ENCODE results near the gene HDAC1. TPM values are rescaled to one million over a fixed set of nuclear protein-coding genes. Genes with fewer than 3 reads are reported as not detected.

The HDAC1 gene
- polyA plus RNA-seq, 2 donors = 43.8 to 90.3 TPM

GRCh38 chr1:32334274-32334861 lies 42.5 kb downstream of the HDAC1 start:
- peaks cover 13 to 28% of the 10 kb centered on the region in 2 donors for H3K36me3 ChIP-seq (ENCODE audit: control insufficient read depth in 2 of 2, insufficient read depth in 2 of 2, low read length in 1 of 2)
- H3K4me1 ChIP-seq (ENCODE audit: control insufficient read depth in 2 of 2, insufficient read depth in 2 of 2, low read length in 1 of 2) = peaks cover 5 to 8% of the 10 kb centered on the region in 2 donors
- H3K9me3 ChIP-seq (ENCODE audit: control insufficient read depth in 2 of 2, insufficient read depth in 1 of 2, low read depth in 1 of 2, low read length in 1 of 2) = no peaks in the 10 kb centered on the region
- no peak overlapping the region for H3K4me3 ChIP-seq (ENCODE audit: low read depth in 1 of 2, low read length in 2 of 2)
- WGBS, 2 donors = 56 to 62% methylated on average over 8 to 9 of the region's 9 CpGs
- H3K27me3 ChIP-seq (ENCODE audit: control insufficient read depth in 1 of 2, insufficient read depth in 2 of 2, low read length in 2 of 2) = no peaks in the 10 kb centered on the region
- no peak overlapping the region for H3K27ac ChIP-seq (ENCODE audit: low read depth in 2 of 2, low read length in 1 of 2)

GRCh38 chr1:32334864-32335534 lies 43.1 kb downstream of the HDAC1 start:
- H3K9me3 ChIP-seq (ENCODE audit: control insufficient read depth in 2 of 2, insufficient read depth in 1 of 2, low read depth in 1 of 2, low read length in 1 of 2) = no peaks in the 10 kb centered on the region
- 3% methylated on average over 44 to 46 of the region's 46 CpGs for WGBS, 2 donors
- H3K36me3 ChIP-seq (ENCODE audit: control insufficient read depth in 2 of 2, insufficient read depth in 2 of 2, low read length in 1 of 2) = peaks cover 13 to 23% of the 10 kb centered on the region in 2 donors
- no peaks in the 10 kb centered on the region for H3K27me3 ChIP-seq (ENCODE audit: control insufficient read depth in 1 of 2, insufficient read depth in 2 of 2, low read length in 2 of 2)
- peak overlapping the region; percentile 50 to 52 for H3K4me3 ChIP-seq (ENCODE audit: low read depth in 1 of 2, low read length in 2 of 2)
- H3K4me1 ChIP-seq (ENCODE audit: control insufficient read depth in 2 of 2, insufficient read depth in 2 of 2, low read length in 1 of 2) = peaks cover 5 to 8% of the 10 kb centered on the region in 2 donors
- H3K27ac ChIP-seq (ENCODE audit: low read depth in 2 of 2, low read length in 1 of 2) = no peak overlapping the region

GRCh38 chr1:32335535-32335789 lies 43.6 kb downstream of the HDAC1 start:
- H3K4me1 ChIP-seq (ENCODE audit: control insufficient read depth in 2 of 2, insufficient read depth in 2 of 2, low read length in 1 of 2) = peaks cover 5 to 8% of the 10 kb centered on the region in 2 donors
- WGBS, 2 donors = 0 to 1% methylated on average over 29 to 34 of the region's 34 CpGs

GRCh38 chr1:32335790-32336590 lies 44.1 kb downstream of the HDAC1 start, which contains the start of gene MARCKSL1:
TSS of gene MARCKSL1 (minus strand) at chr1:32336233. CDS start at chr1:32336033, 200 bp downstream.
- Histone ChIP-seq H3K4me1 (ENCODE audit: control insufficient read depth in 2 of 2, insufficient read depth in 2 of 2, low read length in 1 of 2) (peaks cover 5 to 8% of the 10 kb centered on the region in 2 donors), H3K27ac (ENCODE audit: low read depth in 2 of 2, low read length in 1 of 2) (no peak within 1 kb of the TSS), H3K9me3 (ENCODE audit: control insufficient read depth in 2 of 2, insufficient read depth in 1 of 2, low read depth in 1 of 2, low read length in 1 of 2) (no peaks in the 10 kb centered on the region), H3K27me3 (ENCODE audit: control insufficient read depth in 1 of 2, insufficient read depth in 2 of 2, low read length in 2 of 2) (no peaks in the 10 kb centered on the region), H3K36me3 (ENCODE audit: control insufficient read depth in 2 of 2, insufficient read depth in 2 of 2, low read length in 1 of 2) (peaks cover 13 to 16% of the 10 kb centered on the region in 2 donors), H3K4me3 (ENCODE audit: low read depth in 1 of 2, low read length in 2 of 2) (peak within 1 kb of the TSS; percentile 50 to 52)
- WGBS, 2 donors = 2% methylated on average over 68 to 95 of the region's 95 CpGs

More at GRCh38 chr1:32335535-32335789, 43.6 kb downstream of the HDAC1 start:
- H3K27me3 ChIP-seq (ENCODE audit: control insufficient read depth in 1 of 2, insufficient read depth in 2 of 2, low read length in 2 of 2) = no peaks in the 10 kb centered on the region
- H3K4me3 ChIP-seq (ENCODE audit: low read depth in 1 of 2, low read length in 2 of 2) = peak overlapping the region; percentile 50 to 52
- H3K36me3 ChIP-seq (ENCODE audit: control insufficient read depth in 2 of 2, insufficient read depth in 2 of 2, low read length in 1 of 2) = peaks cover 13 to 19% of the 10 kb centered on the region in 2 donors
- H3K9me3 ChIP-seq (ENCODE audit: control insufficient read depth in 2 of 2, insufficient read depth in 1 of 2, low read depth in 1 of 2, low read length in 1 of 2) = no peaks in the 10 kb centered on the region
- no peak overlapping the region for H3K27ac ChIP-seq (ENCODE audit: low read depth in 2 of 2, low read length in 1 of 2)

GRCh38 chr1:32336591-32336932 lies 44.7 kb downstream of the HDAC1 start:
- H3K36me3 ChIP-seq (ENCODE audit: control insufficient read depth in 2 of 2, insufficient read depth in 2 of 2, low read length in 1 of 2) = peaks cover 11 to 14% of the 10 kb centered on the region in 2 donors
- peaks cover 5 to 8% of the 10 kb centered on the region in 2 donors for H3K4me1 ChIP-seq (ENCODE audit: control insufficient read depth in 2 of 2, insufficient read depth in 2 of 2, low read length in 1 of 2)
- 38 to 41% methylated on average over 15 of the region's 15 CpGs for WGBS, 2 donors
- H3K9me3 ChIP-seq (ENCODE audit: control insufficient read depth in 2 of 2, insufficient read depth in 1 of 2, low read depth in 1 of 2, low read length in 1 of 2) = no peaks in the 10 kb centered on the region
- H3K4me3 ChIP-seq (ENCODE audit: low read depth in 1 of 2, low read length in 2 of 2) = peak overlapping the region in 1 of 2 donors; percentile 50
- no peak overlapping the region for H3K27ac ChIP-seq (ENCODE audit: low read depth in 2 of 2, low read length in 1 of 2)
- H3K27me3 ChIP-seq (ENCODE audit: control insufficient read depth in 1 of 2, insufficient read depth in 2 of 2, low read length in 2 of 2) = no peaks in the 10 kb centered on the region

- Histone ChIP-seq H3K27me3 (ENCODE audit: control insufficient read depth in 1 of 2, insufficient read depth in 2 of 2, low read length in 2 of 2) (no peaks in the 10 kb centered on the region), H3K27ac (ENCODE audit: low read depth in 2 of 2, low read length in 1 of 2) (no peak overlapping the region), H3K4me3 (ENCODE audit: low read depth in 1 of 2, low read length in 2 of 2) (no peak overlapping the region), H3K4me1 (ENCODE audit: control insufficient read depth in 2 of 2, insufficient read depth in 2 of 2, low read length in 1 of 2) (peaks cover 5 to 8% of the 10 kb centered on the region in 2 donors), H3K9me3 (ENCODE audit: control insufficient read depth in 2 of 2, insufficient read depth in 1 of 2, low read depth in 1 of 2, low read length in 1 of 2) (no peaks in the 10 kb centered on the region), H3K36me3 (ENCODE audit: control insufficient read depth in 2 of 2, insufficient read depth in 2 of 2, low read length in 1 of 2) (peaks cover 7 to 9% of the 10 kb centered on the region in 2 donors)
- 55 to 63% methylated on average over 8 of the region's 8 CpGs for WGBS, 2 donors
These were observed 45.2 kb downstream of the HDAC1 start for GRCh38 chr1:32336963-32337675.

GRCh38 chr1:32337855-32338636 lies 46.2 kb downstream of the HDAC1 start:
- Histone ChIP-seq H3K36me3 (ENCODE audit: control insufficient read depth in 2 of 2, insufficient read depth in 2 of 2, low read length in 1 of 2) (peaks cover 3 to 4% of the 10 kb centered on the region in 2 donors), H3K9me3 (ENCODE audit: control insufficient read depth in 2 of 2, insufficient read depth in 1 of 2, low read depth in 1 of 2, low read length in 1 of 2) (no peaks in the 10 kb centered on the region), H3K27me3 (ENCODE audit: control insufficient read depth in 1 of 2, insufficient read depth in 2 of 2, low read length in 2 of 2) (no peaks in the 10 kb centered on the region), H3K4me1 (ENCODE audit: control insufficient read depth in 2 of 2, insufficient read depth in 2 of 2, low read length in 1 of 2) (peaks cover 5 to 8% of the 10 kb centered on the region in 2 donors), H3K27ac (ENCODE audit: low read depth in 2 of 2, low read length in 1 of 2) (no peak overlapping the region), H3K4me3 (ENCODE audit: low read depth in 1 of 2, low read length in 2 of 2) (no peak overlapping the region)
- WGBS, 2 donors = 69% methylated on average over 16 of the region's 16 CpGs

GRCh38 chr1:32338637-32339145 lies 46.8 kb downstream of the HDAC1 start:
- Histone ChIP-seq H3K36me3 (ENCODE audit: control insufficient read depth in 2 of 2, insufficient read depth in 2 of 2, low read length in 1 of 2) (peaks cover 0 to 3% of the 10 kb centered on the region in 2 donors), H3K27ac (ENCODE audit: low read depth in 2 of 2, low read length in 1 of 2) (no peak overlapping the region), H3K27me3 (ENCODE audit: control insufficient read depth in 1 of 2, insufficient read depth in 2 of 2, low read length in 2 of 2) (no peaks in the 10 kb centered on the region), H3K4me1 (ENCODE audit: control insufficient read depth in 2 of 2, insufficient read depth in 2 of 2, low read length in 1 of 2) (peaks cover 5 to 8% of the 10 kb centered on the region in 2 donors), H3K4me3 (ENCODE audit: low read depth in 1 of 2, low read length in 2 of 2) (no peak overlapping the region), H3K9me3 (ENCODE audit: control insufficient read depth in 2 of 2, insufficient read depth in 1 of 2, low read depth in 1 of 2, low read length in 1 of 2) (no peaks in the 10 kb centered on the region)
- 73 to 83% methylated on average over 14 of the region's 14 CpGs for WGBS, 2 donors
